ENCODE results near the gene FGF21. TPM values are rescaled to one million over a fixed set of nuclear protein-coding genes. Genes with fewer than 3 reads are reported as not detected.

FGF21 gene
- total and polyA plus RNA-seq, 2 donors (not counting 1 experiment from before 2014, with no cell fraction given) = not detected

- no peaks in the 10 kb centered on the region for H3K79me2 ChIP-seq (ENCODE audit: control insufficient read depth, insufficient read depth, low read length)
- H3K9me3 ChIP-seq (ENCODE audit: control insufficient read depth, insufficient read depth, low read depth, low read length) = no peaks in the 10 kb centered on the region
- no peaks in the 10 kb centered on the region for H3K27me3 ChIP-seq (ENCODE audit: control insufficient read depth, insufficient read depth, low read length)
- H2AFZ ChIP-seq (ENCODE audit: low read length) = no peak overlapping the region
- H3K4me3 ChIP-seq (replicated peaks in 1 of 4; ENCODE audit: control extremely low read depth in 1 of 4, insufficient read depth in 1 of 4, low read depth in 3 of 4, low read length in 4 of 4) = no peak overlapping the region
- no peak overlapping the region for H3K9ac ChIP-seq (ENCODE audit: insufficient read depth, low read length)
- no peak overlapping the region for H3K27ac ChIP-seq (ENCODE audit: insufficient read depth, low read length)
- no peaks in the 10 kb centered on the region for H4K20me1 ChIP-seq (ENCODE audit: control insufficient read depth, extremely low read depth, insufficient read depth, low read length)
- no peak for TF ChIP-seq EZH2 (IDR thresholded peaks at IDR 0.05; ENCODE audit: low read length, missing control alignments)
- TF ChIP-seq CTCF (conservative IDR thresholded peaks at IDR 0.05 in 1 of 2, IDR thresholded peaks at IDR 0.05 in 1 of 2; ENCODE audit: low read depth in 1 of 2, low read length in 2 of 2) = no peak
- no peaks in the 10 kb centered on the region for H3K36me3 ChIP-seq (ENCODE audit: control insufficient read depth, insufficient read depth, low read length)
- H3K4me1 ChIP-seq (ENCODE audit: control insufficient read depth, extremely low read depth, insufficient read depth, low read length) = no peaks in the 10 kb centered on the region
- no peak overlapping the region for H3K4me2 ChIP-seq (ENCODE audit: extremely low read depth, insufficient read depth, low read length)
- no peak for DNase-seq (ENCODE audit: low read depth in 2 of 2)
Measured at GRCh38 chr19:48734625-48735024, 20.7 kb upstream of the FGF21 start.

- H4K20me1 ChIP-seq (ENCODE audit: control insufficient read depth, extremely low read depth, insufficient read depth, low read length) = no peaks in the 10 kb centered on the region
- H3K9ac ChIP-seq (ENCODE audit: insufficient read depth, low read length) = no peak overlapping the region
- no peaks in the 10 kb centered on the region for H3K36me3 ChIP-seq (ENCODE audit: control insufficient read depth, insufficient read depth, low read length)
- no peak overlapping the region for H3K27ac ChIP-seq (ENCODE audit: insufficient read depth, low read length)
- H2AFZ ChIP-seq (ENCODE audit: low read length) = no peak overlapping the region
- DNase-seq (ENCODE audit: low read depth in 2 of 2) = peak in 1 of 2 donors; percentile 38
- H3K4me3 ChIP-seq (replicated peaks in 1 of 4; ENCODE audit: control extremely low read depth in 1 of 4, insufficient read depth in 1 of 4, low read depth in 3 of 4, low read length in 4 of 4) = peak overlapping the region in 1 of 4 experiments; percentile 0
- no peaks in the 10 kb centered on the region for H3K9me3 ChIP-seq (ENCODE audit: control insufficient read depth, insufficient read depth, low read depth, low read length)
- peaks cover 4% of the 10 kb centered on the region for H3K27me3 ChIP-seq (ENCODE audit: control insufficient read depth, insufficient read depth, low read length)
- no peak overlapping the region for H3K4me2 ChIP-seq (ENCODE audit: extremely low read depth, insufficient read depth, low read length)
- no peaks in the 10 kb centered on the region for H3K4me1 ChIP-seq (ENCODE audit: control insufficient read depth, extremely low read depth, insufficient read depth, low read length)
- TF ChIP-seq CTCF (conservative IDR thresholded peaks at IDR 0.05 in 1 of 2, IDR thresholded peaks at IDR 0.05 in 1 of 2; ENCODE audit: low read depth in 1 of 2, low read length in 2 of 2) (no peak), EZH2 (IDR thresholded peaks at IDR 0.05; ENCODE audit: low read length, missing control alignments) (no peak)
- no peaks in the 10 kb centered on the region for H3K79me2 ChIP-seq (ENCODE audit: control insufficient read depth, insufficient read depth, low read length)
Measured at GRCh38 chr19:48735031-48735615, 20.2 kb upstream of the FGF21 start.

GRCh38 chr19:48737360-48737998, 17.8 kb upstream of the FGF21 start:
- Histone ChIP-seq H4K20me1 (ENCODE audit: control insufficient read depth, extremely low read depth, insufficient read depth, low read length) (no peaks in the 10 kb centered on the region), H3K27ac (ENCODE audit: insufficient read depth, low read length) (no peak overlapping the region), H3K36me3 (ENCODE audit: control insufficient read depth, insufficient read depth, low read length) (no peaks in the 10 kb centered on the region), H3K27me3 (ENCODE audit: control insufficient read depth, insufficient read depth, low read length) (peaks cover 5% of the 10 kb centered on the region), H3K4me2 (ENCODE audit: extremely low read depth, insufficient read depth, low read length) (no peak overlapping the region), H3K4me3 (replicated peaks in 1 of 4; ENCODE audit: control extremely low read depth in 1 of 4, insufficient read depth in 1 of 4, low read depth in 3 of 4, low read length in 4 of 4) (no peak overlapping the region), H3K79me2 (ENCODE audit: control insufficient read depth, insufficient read depth, low read length) (no peaks in the 10 kb centered on the region), H3K9me3 (ENCODE audit: control insufficient read depth, insufficient read depth, low read depth, low read length) (no peaks in the 10 kb centered on the region), H3K9ac (ENCODE audit: insufficient read depth, low read length) (no peak overlapping the region), H3K4me1 (ENCODE audit: control insufficient read depth, extremely low read depth, insufficient read depth, low read length) (no peaks in the 10 kb centered on the region), H2AFZ (ENCODE audit: low read length) (no peak overlapping the region)
- DNase-seq (ENCODE audit: low read depth in 2 of 2) = no peak
- TF ChIP-seq CTCF (conservative IDR thresholded peaks at IDR 0.05 in 1 of 2, IDR thresholded peaks at IDR 0.05 in 1 of 2; ENCODE audit: low read depth in 1 of 2, low read length in 2 of 2) (no peak), EZH2 (IDR thresholded peaks at IDR 0.05; ENCODE audit: low read length, missing control alignments) (no peak)
